Measurements from ENCODE around the gene MED14. TPM values are rescaled to one million over a fixed set of nuclear protein-coding genes. Genes with fewer than 3 reads are reported as not detected.
"Not testable (repeated sequence)": the region's sequence is repeated elsewhere in the genome, so short reads cannot be mapped to it uniquely, and the experiment has no call there.

MED14 gene
- 10 to 100 TPM in 5 of 6 donors, 1 to 10 TPM in 1; 9.2 to 23.6 (median 15.2) TPM for polyA plus RNA-seq (ENCODE audit: low read depth in 6 of 6)

DNA sequence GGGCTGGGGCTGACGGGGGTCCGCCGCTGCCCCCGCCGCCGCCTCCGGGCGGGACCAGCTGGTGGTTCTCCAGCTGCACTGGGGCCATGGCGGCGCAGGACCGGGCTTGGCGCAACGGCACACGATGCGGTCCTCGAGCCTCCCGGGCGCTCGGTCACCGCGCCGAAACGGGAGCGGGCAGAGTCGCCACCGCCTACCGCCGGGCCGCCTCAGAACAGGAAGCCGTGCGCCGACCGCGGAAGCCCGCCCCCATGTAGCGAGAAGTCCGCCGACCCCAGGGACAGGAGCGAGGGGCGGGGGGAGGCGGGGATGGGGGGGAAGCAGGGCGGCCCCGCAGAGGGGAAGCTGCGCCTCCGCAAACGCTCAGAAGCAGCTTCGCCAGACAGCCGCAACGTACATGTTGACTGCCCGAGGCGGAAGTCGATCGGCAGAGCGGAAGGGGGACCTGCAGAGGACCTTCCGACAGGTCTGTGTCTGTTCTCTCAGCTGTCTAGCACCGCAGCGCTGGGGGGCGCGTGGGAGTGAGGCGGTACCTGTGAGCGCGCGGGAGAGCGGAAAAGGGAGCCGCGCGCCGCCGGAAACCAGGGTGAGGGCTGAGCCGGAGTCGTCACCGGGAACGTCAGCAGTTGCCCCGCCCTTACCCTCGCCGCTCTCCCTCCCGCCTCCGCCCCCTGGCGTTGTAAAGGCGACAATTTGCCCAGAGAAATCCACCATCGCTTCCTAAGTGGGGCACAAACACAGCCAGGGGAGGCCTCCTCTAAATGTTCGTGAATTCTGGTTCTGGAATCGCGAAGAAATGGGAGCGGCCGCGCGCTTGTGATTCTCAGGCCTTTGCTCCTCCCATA is at the start of gene MED14:
MED14 (minus strand) TSS at position 218 of the 845 bp plus-strand sequence; CDS start at position 88, 130 bp downstream.
- peaks cover 27 to 52% (median 42%) of the 10 kb centered on the region in 3 donors for H3K4me1 Mint-ChIP-seq

DNA sequence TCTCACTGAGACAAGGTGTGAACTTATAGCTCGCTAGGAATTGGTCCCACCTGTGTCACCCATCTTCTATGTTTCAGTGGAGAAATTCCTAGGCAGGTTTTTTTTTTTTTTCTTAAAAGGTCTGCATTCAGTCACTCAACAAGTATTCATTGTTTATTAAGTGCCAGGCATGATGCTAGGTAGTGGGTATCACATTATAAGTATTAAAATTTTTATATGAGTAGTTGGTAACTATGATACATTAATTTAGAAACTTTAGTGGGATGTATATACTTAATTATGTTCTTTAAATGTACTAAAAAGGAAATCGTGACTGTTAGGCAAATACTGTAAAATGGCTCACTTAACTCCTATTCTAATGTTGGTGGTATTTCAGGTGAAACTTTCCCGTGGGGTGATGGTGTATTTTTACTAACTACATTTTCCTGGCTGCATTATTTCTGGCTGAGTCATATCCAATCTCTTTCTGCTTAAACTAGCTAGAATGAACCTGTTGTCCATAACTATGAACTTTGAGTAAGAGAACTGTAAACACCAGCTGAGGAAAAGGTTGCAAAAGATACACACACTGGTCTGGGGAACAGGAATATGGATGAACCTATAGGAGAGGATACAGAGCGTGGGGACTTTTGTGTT is 49.3 kb upstream of the MED14 start:
- no peak for ATAC-seq (ENCODE audit: low read depth in 2 of 2)
- Mint-ChIP-seq H3K9me3 (peaks cover 0 to 3% (median 0%) of the 10 kb centered on the region in 7 donors), H3K4me3 (no peak overlapping the region), H3K36me3 (no peaks in the 10 kb centered on the region), H3K27ac (no peak overlapping the region), H3K4me1 (no peaks in the 10 kb centered on the region), H3K27me3 (peaks cover 0 to 10% (median 0%) of the 10 kb centered on the region in 3 donors)
- DNase-seq = no peak

More for the DNA sequence above, at the start of gene MED14:
- Mint-ChIP-seq H3K36me3 (peaks cover 0 to 4% of the 10 kb centered on the region in 2 donors), H3K27ac (peak within 1 kb of the TSS; percentile 97 to 100 (median 98)), H3K27me3 (no peaks in the 10 kb centered on the region), H3K9me3 (no peaks in the 10 kb centered on the region), H3K4me3 (peak within 1 kb of the TSS; percentile 88 to 98 (median 96))
- peak; percentile 87 for ATAC-seq (ENCODE audit: low read depth in 2 of 2)
- peak; percentile 97 for DNase-seq

DNA sequence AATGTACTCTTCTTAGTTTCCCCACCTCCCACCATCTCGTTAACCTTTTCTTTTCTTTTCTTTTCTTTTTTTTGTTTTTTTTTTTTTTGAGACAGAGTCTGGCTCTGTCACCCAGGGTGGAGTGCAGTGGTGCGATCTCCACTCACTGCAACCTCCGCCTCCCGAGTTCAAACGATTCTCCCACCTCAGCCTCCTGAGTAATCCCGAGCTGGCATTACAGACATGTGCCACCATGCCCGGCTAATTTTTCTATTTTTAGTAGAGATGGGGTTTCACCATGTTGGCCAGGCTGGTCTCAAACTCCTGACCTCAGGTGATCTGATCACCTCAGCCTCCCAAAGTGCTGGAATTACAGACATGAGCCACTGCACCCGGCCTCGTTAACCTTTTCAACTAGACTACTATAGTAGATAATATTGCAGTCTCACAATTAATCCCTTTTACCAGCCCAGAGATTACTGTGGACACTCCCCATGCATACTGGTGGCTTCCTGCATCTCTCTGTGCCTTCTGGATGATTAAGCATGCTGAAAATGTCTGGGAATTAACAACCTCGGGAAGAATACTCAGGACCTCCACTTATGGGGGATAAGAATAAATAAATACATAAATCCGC is 47.4 kb upstream of the MED14 start:
- not testable (repeated sequence) for H3K36me3 Mint-ChIP-seq; H3K4me1 Mint-ChIP-seq; H3K4me3 Mint-ChIP-seq; ATAC-seq (ENCODE audit: low read depth in 2 of 2); DNase-seq; H3K9me3 Mint-ChIP-seq; H3K27ac Mint-ChIP-seq
- H3K27me3 Mint-ChIP-seq = peaks cover 0 to 29% (median 0%) of the 10 kb centered on the region in 3 donors

DNA sequence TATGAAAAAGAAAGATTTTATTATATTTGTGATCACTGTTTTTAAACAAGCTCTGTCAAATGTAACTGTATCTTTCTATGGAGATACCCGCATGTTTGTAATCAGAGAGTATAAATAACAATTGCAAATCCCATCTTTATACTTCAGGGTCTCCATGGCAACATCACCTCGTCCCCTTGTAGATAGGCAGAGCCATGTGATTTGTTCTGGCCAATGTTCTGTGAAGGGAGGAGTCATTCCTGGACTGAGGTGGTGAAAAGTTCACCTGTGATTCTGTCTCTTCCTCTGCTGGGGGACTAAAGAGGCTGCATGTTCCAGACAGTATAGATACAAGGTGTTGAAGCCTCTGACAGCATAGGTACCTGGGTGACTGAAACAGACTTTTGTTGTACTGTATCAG is 45.6 kb upstream of the MED14 start:
- Mint-ChIP-seq H3K27ac (no peak overlapping the region), H3K36me3 (no peaks in the 10 kb centered on the region), H3K27me3 (peaks cover 0 to 32% (median 0%) of the 10 kb centered on the region in 3 donors), H3K9me3 (no peaks in the 10 kb centered on the region), H3K4me3 (no peak overlapping the region), H3K4me1 (no peaks in the 10 kb centered on the region)
- ATAC-seq (ENCODE audit: low read depth in 2 of 2) (no peak), DNase-seq (no peak)

DNA sequence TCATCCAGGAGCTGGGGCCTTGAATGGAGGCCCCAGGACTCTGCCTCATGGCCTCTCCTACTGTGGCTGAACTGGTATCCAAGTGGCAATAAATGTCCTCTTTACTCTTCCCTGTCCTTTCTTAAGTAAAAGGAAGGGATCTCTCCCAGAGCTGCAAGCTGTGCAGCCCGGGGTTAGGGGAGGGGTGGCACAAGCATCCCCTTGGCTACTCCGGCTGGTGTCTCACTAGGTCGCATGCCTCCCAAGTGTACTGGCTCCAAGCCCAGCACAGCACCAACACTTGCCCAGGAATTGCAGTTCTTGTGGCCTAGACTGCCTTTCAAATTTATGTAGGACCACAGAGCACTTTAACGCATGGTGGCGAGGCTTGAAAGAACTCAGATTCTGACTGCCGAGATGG is 44.7 kb upstream of the MED14 start:
- ATAC-seq (ENCODE audit: low read depth in 2 of 2) (no peak), DNase-seq (no peak)
- Mint-ChIP-seq H3K27me3 (peaks cover 0 to 32% (median 0%) of the 10 kb centered on the region in 3 donors), H3K27ac (no peak overlapping the region), H3K9me3 (no peaks in the 10 kb centered on the region), H3K4me1 (no peaks in the 10 kb centered on the region), H3K36me3 (no peaks in the 10 kb centered on the region), H3K4me3 (no peak overlapping the region)

DNA sequence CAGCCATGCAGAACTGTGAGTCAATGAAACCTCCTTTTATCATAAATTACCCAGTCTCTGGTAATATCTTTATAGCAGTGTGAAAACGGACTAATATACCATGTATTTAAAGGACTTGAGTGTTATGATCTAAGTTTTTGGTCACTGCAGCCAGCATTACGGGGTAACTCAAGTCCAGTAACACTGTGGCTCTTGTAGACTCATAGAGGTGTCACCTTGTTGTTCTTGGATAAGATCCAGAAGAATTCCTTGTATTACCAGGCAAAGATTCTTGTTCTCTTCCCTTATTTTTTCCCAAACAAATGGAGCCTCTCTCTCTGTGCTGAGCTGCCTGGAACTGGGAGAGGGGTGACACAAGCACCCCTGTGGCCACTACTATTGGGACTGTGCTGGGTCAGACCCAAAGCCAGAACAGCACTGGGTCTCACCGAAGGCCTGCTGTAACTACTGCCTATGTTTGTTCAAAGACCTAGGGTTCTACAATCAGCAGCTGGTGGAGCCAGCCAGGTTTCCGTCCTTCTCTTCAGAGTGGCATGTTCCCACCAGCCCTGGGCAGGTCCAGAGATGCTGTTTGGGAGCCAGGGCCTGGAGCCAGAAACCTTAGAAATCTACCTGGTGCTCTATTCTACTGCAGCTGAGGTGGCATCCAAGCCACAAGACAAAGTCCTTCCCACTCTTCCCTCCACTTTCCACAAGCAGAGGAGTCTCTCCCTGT is 43.7 kb upstream of the MED14 start:
- no peak overlapping the region for H3K4me3 Mint-ChIP-seq
- no peaks in the 10 kb centered on the region for H3K9me3 Mint-ChIP-seq
- ATAC-seq (ENCODE audit: low read depth in 2 of 2) (no peak), DNase-seq (no peak)
- no peaks in the 10 kb centered on the region for H3K4me1 Mint-ChIP-seq
- H3K27ac Mint-ChIP-seq = peak overlapping the region in 1 of 6 donors; percentile 33
- peaks cover 0 to 32% (median 0%) of the 10 kb centered on the region in 3 donors for H3K27me3 Mint-ChIP-seq
- no peaks in the 10 kb centered on the region for H3K36me3 Mint-ChIP-seq

GRCh38 chrX:40773809-40774208 is 38.5 kb upstream of the MED14 start:
- Mint-ChIP-seq H3K27ac (no peak overlapping the region), H3K4me1 (no peaks in the 10 kb centered on the region), H3K9me3 (no peaks in the 10 kb centered on the region), H3K4me3 (no peak overlapping the region), H3K36me3 (no peaks in the 10 kb centered on the region), H3K27me3 (peaks cover 0 to 14% (median 0%) of the 10 kb centered on the region in 3 donors)
- ATAC-seq (ENCODE audit: low read depth in 2 of 2) (no peak), DNase-seq (no peak)

GRCh38 chrX:40773188-40773587 is 37.8 kb upstream of the MED14 start:
- no peak for ATAC-seq (ENCODE audit: low read depth in 2 of 2)

DNA sequence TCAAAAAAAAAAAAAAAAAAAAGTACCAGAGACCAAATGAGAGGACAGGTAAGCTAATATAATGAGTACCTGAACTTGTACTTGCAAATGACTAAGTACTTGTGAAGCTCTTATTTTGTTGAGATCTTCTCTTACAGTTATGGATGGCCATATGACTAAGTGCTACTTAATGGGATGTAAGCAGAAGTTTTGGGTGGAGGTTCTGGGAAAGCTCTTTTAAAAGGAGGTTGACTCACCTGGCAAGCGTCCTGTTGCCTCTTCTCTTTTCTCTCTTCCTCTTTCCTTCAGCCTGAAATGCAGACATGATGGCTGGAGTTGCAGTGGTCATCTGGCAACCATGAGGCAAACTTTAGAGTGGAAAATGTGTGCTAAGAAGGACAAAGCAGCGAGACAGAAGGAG is 36.9 kb upstream of the MED14 start:
- ATAC-seq (ENCODE audit: low read depth in 2 of 2) (no peak), DNase-seq (no peak)
- H3K36me3 Mint-ChIP-seq = no peaks in the 10 kb centered on the region
- no peaks in the 10 kb centered on the region for H3K4me1 Mint-ChIP-seq
- no peak overlapping the region for H3K4me3 Mint-ChIP-seq
- no peaks in the 10 kb centered on the region for H3K9me3 Mint-ChIP-seq
- H3K27ac Mint-ChIP-seq = no peak overlapping the region
- H3K27me3 Mint-ChIP-seq = no peaks in the 10 kb centered on the region

More at GRCh38 chrX:40773188-40773587, 37.8 kb upstream of the MED14 start:
- no peak for DNase-seq
- Mint-ChIP-seq H3K4me1 (no peaks in the 10 kb centered on the region), H3K27ac (no peak overlapping the region), H3K36me3 (no peaks in the 10 kb centered on the region), H3K9me3 (no peaks in the 10 kb centered on the region), H3K27me3 (peaks cover 0 to 8% (median 0%) of the 10 kb centered on the region in 3 donors), H3K4me3 (no peak overlapping the region)

GRCh38 chrX:40761762-40762161 is 26.4 kb upstream of the MED14 start:
- H3K27me3 Mint-ChIP-seq = peaks cover 0 to 27% (median 0%) of the 10 kb centered on the region in 3 donors
- no peak overlapping the region for H3K27ac Mint-ChIP-seq

GRCh38 chrX:40759374-40759773 is 24.0 kb upstream of the MED14 start:
- H3K27ac Mint-ChIP-seq = peak overlapping the region in 1 of 6 donors; percentile 2
- DNase-seq = no peak
- no peak for ATAC-seq (ENCODE audit: low read depth in 2 of 2)
- peaks cover 3 to 9% (median 4%) of the 10 kb centered on the region in 3 donors for H3K4me1 Mint-ChIP-seq
- no peak overlapping the region for H3K4me3 Mint-ChIP-seq
- peaks cover 0 to 18% (median 0%) of the 10 kb centered on the region in 3 donors for H3K27me3 Mint-ChIP-seq
- peaks cover 0 to 2% (median 0%) of the 10 kb centered on the region in 7 donors for H3K9me3 Mint-ChIP-seq
- H3K36me3 Mint-ChIP-seq = no peaks in the 10 kb centered on the region

More at GRCh38 chrX:40761762-40762161, 26.4 kb upstream of the MED14 start:
- DNase-seq (no peak), ATAC-seq (ENCODE audit: low read depth in 2 of 2) (no peak)
- peaks cover 3 to 9% (median 4%) of the 10 kb centered on the region in 3 donors for H3K4me1 Mint-ChIP-seq
- peaks cover 0 to 16% (median 5%) of the 10 kb centered on the region in 7 donors for H3K9me3 Mint-ChIP-seq
- peaks cover 0 to 8% of the 10 kb centered on the region in 2 donors for H3K36me3 Mint-ChIP-seq
- H3K4me3 Mint-ChIP-seq = no peak overlapping the region

- peaks cover 0 to 8% (median 3%) of the 10 kb centered on the region in 7 donors for H3K9me3 Mint-ChIP-seq
- no peak for ATAC-seq (ENCODE audit: low read depth in 2 of 2)
These were observed 21.7 kb upstream of the MED14 start for GRCh38 chrX:40757058-40757457.

More at GRCh38 chrX:40757058-40757457, 21.7 kb upstream of the MED14 start:
- H3K36me3 Mint-ChIP-seq = no peaks in the 10 kb centered on the region
- no peak for DNase-seq
- H3K27me3 Mint-ChIP-seq = peaks cover 0 to 23% (median 0%) of the 10 kb centered on the region in 3 donors
- H3K27ac Mint-ChIP-seq = no peak overlapping the region
- H3K4me1 Mint-ChIP-seq = peaks cover 3 to 9% (median 4%) of the 10 kb centered on the region in 3 donors
- H3K4me3 Mint-ChIP-seq = no peak overlapping the region
